Stimulated activated CD8-positive, alpha-beta memory T cell treated with anti-CD3 and anti-CD28 coated beads, Interleukin-12 subunit alpha, Interleukin-12 subunit beta, amount 100 ng/mL, for 4 hours (primary cell): ENCODE measurements around the gene TXNL4B.
A peak's percentile ranks its signal among the peaks of the same experiment; 100 is the strongest.
"Not testable (repeated sequence)": the region's sequence is repeated elsewhere in the genome, so short reads cannot be mapped to it uniquely, and the experiment has no call there.

Source experiments
- DNase-seq: peaks from one replicate; pipeline ENCODE4 v3.0.0-alpha.2; 2020; ENCODE audit warnings: low read depth

The TXNL4B gene

DNA sequence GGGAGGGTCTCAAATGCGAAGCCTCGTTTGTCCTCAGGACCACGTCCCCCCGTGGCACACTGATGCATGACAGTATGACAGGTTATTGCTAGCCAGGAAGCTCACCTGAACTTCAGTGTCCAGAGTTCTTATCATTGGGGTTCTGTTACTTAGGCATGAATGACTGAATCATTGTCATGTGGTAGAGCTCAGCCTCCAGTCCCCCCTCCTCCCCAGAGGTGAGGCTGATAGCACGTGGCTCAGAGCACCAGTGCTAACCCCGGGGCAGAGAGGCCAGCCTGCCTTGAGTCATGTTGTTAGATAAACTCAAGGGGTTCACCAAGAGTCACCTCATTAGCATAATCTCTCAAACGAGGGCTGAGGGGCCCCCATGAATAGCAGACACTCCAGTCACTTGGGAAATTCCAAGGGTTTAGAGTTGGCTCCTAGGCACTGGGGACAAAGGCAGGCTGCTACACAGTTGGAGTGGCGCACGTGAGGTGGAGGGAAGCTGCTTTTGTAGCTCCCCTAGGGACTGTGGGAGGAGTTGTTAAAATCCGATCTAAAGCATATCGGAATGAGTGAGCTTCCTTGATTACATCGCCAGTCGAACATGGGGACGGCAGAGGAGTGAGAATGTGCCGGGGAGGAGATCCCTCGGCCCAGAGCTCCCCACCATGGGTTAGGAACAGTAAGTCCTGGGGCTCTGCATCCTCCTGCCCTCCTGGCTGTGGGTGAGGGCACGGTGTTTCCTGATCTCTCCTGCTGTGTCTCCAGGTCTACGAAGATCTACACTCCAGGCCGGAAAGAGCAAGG lies 18.4 kb upstream of the TXNL4B start:
- no peak for DNase-seq

DNA sequence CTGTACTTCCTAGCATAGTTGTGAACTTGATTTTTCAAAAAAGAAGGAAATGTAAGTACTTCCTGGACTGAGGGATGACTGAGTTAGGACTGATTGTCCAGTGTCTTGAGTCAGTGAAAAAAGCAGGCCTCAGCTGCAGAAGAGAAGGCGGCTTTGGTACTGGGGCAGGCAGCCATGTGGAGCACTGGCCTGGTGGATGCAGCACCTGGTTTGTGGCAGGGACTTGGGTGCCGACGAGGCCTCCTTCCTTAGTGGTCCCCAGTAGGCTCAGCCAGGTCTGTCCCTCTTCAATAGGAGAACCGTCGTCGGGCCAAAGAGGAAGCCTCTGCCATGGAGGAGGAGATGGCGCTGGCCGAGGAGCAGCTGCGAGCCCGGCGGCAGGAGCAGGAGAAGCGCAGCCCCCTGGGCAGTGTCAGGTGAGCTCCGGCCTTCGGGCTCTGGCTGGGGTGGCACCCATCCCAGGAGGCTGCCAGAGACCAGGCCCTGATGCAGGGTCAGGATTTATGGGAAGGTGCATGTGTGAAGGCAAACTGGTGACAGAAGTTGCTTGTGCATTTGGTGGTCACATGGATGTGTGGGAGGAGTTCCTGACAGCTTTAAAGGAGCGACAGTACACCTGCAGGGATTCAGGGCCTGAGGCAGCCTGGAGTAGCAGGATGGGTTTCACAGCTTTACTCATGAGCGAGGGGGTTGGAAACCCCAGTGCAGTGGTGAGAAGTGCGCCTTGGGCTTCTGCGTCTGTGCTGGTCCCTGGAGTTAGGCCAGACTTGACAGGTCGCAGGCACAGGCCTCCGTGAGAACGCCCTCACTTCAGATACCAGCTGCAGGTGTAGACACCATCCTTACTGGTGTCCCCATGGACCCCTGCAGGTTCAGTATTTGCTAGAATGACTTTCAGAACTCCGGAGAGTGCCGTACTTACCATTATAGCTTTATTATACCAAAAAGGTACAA lies 17.5 kb upstream of the TXNL4B start:
- DNase-seq: no peak

DNA sequence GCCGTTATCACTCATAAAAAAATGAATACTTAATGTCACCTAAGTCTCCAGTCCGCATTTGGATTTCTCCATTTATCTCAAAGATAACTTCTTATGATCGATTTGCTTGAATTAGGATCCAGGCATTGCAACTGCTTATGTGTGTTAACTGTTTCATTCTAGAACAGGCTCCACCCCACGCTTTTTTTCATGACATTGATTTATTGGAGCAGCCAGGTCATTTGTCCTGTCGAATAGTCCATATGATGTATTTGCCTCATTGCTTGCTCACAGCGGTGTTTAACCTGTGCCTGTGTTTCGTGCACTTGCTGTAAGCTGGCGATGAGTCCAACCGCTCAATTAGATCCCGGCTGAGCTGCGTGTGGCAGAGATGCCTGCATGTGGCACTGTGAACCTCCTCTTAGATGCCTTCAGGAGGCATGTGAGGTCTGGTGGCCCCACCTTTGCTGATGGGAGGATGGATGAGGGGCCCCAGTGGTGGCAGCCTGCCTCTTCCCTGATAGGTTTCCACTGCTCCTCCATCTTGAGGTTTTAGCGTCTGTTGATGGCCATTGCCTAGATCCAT lies 16.6 kb upstream of the TXNL4B start:
- DNase-seq: no peak

DNA sequence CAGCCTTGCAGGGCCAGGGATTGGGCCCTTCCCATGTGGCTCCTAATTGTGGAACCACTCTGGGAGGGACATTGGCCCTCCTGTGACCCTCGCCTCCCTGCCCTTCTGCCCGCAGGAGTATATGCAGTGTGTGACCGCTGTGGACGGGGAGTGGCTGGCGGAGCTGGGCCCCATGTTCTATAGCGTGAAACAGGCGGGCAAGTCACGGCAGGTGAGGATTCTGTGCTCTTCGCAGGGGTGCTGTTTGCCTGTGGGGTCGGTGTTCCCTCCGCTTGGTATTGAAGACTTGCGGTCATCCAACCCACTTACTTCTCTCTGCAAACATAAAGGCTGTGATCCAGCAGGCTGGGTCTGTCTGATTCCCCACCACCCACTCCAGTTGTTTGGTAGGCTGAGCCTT lies 15.9 kb upstream of the TXNL4B start:
- DNase-seq: no peak

DNA sequence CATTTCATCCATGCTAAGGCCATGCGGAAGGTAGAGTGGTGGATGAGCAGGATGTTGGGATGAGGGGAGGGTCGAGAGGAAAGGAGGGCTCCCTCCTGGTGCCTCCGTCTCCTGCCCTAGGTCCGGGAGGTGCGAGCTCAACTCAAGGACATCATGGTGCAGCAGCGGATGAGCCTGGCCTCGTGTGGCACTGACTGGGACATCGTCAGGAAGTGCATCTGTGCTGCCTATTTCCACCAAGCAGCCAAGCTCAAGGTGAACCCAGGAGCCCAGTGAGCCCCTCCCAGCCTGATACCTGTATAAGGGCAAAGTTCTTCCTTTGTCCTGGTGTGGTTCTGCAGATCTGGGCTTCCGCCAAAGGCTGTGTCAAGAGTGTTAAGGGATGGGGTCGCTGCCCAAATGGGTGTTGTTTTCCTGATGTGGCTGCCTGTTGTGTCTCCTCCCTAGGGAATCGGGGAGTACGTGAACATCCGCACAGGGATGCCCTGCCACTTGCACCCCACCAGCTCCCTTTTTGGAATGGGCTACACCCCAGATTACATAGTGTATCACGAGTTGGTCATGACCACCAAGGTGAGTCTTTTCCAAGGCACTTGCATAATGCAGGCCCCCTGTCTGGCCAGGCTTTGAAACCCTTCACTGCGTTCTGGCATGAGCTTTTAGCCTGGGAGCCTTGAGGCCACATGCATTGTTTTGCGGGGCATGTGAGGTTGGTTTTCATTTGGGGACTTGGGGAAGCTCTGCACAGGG lies 15.1 kb upstream of the TXNL4B start:
- no peak for DNase-seq

DNA sequence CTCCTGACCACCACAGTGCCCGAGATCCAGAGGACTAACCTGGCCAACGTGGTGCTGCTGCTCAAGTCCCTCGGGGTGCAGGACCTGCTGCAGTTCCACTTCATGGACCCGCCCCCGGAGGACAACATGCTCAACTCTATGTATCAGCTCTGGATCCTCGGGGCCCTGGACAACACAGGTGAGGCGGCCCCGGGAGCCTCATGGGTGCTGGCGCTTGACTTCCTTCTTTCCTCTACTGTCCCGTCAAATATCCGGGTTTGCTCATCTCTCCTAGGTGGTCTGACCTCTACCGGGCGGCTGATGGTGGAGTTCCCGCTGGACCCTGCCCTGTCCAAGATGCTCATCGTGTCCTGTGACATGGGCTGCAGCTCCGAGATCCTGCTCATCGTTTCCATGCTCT lies 14.0 kb upstream of the TXNL4B start:
- DNase-seq: no peak

DNA sequence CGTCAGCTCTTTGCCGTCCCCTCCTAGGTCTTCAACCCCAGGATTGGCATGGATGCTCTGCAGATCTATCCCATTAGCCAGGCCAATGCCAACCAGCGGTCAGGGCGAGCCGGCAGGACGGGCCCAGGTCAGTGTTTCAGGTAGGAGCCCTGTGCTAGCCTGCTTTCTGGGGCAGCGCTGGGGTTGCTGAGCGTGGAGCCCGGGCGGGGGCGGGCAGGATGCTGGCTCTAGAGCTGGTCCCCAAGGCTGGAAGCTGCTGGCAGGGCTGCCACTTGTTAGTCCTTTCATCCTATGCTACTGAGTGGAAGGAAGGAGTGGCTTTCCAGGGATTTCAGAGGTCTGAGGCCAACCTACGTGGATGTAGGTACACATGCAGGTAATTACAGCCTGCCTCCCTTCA lies 12.6 kb upstream of the TXNL4B start:
- DNase-seq: no peak

DNA sequence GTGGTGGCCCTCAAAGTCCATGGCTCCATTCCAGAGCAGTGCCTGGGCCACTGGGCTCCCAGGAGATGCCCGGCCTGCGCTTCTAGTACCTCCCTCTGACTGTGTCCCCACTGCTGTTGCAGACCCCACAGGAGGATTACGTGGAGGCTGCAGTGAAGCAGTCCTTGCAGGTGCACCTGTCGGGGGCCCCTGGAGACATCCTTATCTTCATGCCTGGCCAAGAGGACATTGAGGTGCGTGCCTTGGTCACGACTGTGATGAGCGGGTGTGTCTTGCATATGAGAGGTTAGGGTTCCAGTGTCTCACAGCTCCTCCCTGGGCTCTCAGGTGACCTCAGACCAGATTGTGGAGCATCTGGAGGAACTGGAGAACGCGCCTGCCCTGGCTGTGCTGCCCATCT lies 11.5 kb upstream of the TXNL4B start:
- DNase-seq: no peak

DNA sequence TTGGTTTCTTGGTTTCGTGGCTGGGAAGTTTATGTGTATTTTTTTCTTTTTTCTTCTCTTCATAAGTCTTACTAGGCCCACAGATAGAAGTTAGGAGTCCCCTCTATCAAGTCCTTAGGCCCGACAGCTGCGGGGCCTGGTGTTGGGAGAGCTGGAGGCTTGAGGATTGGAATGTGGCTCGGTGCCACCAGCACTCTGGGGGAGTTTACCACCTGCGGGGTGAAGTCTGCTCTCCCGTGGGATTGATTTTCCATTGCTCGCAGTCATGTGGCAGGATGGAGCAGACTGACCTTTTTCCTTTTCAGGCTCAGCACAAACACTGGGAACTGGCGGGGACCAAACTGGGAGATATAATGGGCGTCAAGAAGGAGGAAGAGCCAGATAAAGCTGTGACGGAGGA lies 7.8 kb upstream of the TXNL4B start:
- DNase-seq: no peak

DNA sequence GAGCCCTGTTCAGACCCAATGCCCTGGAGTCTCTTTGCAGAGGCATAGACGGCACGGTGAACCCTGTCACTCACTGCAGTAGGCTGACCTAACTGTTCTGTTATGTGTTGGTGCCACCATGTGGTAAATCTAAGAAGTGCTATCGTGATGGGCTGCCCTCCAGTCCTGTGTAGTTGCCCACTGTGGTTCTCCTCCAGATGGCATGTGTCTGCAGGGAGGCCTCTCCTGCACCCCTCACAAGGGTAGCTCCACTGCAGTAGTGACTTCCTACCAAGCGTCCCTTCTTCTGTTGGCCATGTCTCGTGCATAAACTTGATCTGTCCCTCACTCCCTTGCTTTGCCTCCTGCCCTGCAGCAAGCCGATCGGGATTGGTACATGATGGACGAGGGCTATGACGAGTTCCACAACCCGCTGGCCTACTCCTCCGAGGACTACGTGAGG lies 6.0 kb upstream of the TXNL4B start:
- no peak for DNase-seq

DNA sequence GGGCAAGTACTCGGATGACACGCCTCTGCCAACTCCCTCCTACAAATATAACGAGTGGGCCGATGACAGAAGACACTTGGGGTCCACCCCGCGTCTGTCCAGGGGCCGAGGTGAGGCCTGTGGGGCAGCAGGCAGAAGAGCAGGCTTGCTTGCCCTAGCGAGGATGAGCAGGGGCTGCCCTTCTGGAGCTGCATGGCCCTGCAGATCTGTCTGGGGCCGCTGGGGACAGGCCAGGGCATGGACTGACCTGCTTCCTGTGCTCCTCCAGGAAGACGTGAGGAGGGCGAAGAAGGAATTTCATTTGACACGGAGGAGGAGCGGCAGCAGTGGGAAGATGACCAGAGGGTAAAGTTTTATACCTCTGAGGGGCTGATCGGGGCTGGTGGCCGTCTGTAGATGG lies 5.5 kb upstream of the TXNL4B start:
- no peak for DNase-seq

DNA sequence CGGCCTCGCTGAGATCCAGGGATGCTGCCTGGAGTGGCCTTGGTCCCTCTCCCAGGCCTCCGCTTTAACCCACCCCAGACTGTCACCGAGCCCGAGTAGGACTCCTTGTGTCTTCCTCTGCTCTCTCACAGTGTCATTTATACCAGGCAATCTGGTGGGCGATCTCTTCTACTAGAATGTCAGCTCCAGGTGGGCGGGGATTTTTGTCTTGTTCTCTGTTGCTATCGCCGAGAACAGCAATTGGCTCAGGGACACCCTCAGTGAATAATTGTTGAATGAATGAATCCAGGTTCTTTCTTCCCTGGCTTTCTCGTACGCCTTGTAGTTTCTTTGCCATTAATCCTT lies 818 bp upstream of the TXNL4B start:
- peak; percentile 26 for DNase-seq

DNA sequence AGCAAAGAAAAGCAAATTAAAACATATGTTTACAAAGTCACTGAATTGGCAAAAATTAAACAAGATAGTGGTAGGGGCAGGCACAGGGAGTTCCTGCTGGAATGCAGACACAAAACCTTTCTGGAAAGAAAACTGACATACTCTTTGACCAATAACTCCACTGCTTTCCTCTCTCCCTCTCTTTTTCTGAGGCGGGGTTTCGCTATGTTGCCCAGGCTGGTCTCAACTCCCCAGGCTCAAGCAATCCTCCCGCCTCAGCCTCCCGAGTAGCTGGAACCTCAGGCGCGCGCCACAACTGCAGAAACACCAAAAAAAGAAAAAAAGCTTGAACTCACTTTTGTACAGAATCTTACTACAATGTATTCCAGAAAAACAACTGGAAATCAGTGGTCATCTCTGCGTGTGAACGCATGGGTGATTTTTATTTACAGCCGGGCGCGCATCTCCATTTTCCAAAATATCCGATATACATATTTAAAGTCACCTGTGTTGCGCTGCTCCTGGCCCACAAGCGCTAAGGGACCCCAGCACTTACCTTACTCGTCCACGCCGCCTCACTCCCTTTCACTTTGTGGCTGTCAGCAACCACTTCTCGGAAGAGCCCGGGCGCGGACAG lies 480 bp downstream of the TXNL4B start:
- no peak for DNase-seq

DNA sequence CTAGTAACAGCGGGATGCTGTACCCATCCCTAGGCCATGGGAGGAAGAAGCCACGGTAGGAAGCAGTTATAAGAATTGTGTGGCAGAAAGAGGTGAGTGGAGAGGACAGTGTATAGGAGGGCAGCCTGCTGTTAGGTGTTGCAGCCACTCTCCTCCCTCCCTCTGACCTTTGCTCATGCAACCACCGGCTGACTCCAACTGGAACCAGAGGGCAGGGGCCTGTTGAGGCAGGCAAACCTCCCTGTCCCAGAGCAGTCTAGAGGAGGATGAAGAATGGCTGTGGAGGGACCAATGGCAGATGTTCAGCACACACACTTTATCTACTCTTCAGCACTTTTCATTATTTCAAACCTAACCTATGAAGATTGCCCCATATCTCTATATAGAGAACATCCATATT lies 2.2 kb downstream of the TXNL4B start:
- no peak for DNase-seq

DNA sequence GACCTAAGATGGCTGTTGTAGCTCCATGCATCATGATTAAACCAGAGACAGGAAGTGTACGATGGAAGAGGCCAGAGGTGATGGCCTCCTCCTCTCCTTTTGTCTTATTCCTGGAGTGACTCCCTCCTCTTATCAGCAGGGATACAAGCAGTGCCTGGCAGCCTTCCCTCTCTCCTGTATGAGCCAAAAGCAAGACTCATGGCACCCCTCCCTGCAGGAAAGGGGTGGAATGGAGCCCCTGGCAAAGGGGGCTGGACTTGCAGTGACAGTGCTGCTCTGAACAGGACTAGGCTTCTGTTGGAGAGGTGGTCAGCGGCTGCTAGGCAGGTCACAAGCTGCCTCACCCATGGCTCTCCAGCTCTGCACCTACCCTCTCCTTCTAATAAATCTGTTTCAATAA lies 8.4 kb downstream of the TXNL4B start:
- no peak for DNase-seq

DNA sequence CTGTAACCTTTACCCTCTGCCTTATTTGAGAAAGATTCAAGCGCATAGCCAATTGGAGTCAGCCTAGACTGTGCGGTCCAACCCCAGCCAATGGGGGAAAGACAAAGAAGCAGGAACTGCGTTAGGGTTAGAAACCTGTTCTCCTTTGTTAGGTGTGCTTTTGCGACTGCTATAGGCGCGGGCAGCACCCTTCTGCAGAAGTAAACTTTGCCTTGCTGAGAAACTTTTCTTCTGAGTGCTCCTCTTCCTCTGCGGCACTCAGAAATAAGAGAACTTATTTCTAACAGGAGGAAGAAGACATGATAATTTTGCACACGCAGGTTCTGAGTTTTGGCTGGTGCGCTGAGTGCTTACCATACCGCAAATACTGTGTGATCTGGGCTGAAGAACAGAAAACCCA lies 9.0 kb downstream of the TXNL4B start:
- no peak for DNase-seq

DNA sequence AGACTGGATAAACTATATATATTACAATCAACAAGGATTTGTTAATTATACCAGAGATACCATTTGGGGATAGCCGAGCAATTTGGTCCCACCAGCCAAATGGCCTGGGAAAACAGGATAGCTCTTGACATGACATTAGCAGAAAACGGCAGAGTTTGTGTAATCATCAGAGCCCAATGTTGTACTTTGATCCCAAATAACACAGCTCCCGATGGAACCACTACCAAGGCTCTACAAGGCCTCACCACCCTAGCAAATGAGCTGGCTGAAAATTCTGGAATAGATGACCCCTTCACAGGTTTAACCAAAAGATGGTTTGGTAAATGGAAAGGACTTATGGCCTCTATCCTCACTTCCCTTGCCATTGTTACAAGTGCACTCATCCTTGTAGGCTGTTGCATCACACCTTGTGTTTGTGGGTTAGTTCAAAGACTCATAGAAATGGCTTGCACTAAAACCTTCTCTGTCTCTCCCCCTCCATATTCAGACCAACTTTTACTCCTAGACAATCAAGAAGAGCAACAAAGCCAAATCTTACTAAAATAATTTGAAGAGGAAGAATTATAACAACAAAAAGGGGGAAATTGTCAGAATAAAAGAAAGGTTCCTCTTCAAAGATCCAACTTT lies 9.5 kb downstream of the TXNL4B start:
- no peak for DNase-seq

DNA sequence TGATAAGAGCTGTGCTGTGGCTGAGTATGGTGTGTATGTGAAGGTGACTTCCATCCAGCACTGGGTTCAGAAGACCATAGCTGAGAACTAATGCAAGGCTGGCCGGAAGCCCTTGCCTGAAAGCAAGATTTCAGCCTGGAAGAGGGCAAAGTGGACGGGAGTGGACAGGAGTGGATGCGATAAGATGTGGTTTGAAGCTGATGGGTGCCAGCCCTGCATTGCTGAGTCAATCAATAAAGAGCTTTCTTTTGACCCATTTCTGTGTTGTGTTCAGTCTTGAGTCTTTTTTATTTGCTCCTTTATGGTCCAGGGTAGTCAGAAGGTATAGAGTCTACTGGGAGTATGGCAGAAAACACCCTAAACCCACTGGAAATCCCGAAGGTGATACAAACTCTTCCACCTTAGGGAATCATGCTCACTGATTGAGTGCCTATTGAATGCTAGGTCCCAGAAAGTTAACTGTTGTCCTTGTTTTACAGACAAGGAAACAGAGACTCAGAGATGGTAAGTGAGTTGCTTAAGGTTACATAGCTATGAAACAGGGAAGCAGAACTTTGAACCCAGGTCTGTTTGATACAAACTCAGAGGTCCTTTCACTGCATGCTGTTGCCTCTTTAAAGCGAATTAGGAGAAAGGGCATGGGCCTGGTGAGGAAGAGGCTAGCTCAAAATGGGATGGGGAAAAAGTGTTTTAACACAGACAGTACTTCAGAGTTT lies 16.3 kb downstream of the TXNL4B start:
- not testable (repeated sequence) for DNase-seq

DNA sequence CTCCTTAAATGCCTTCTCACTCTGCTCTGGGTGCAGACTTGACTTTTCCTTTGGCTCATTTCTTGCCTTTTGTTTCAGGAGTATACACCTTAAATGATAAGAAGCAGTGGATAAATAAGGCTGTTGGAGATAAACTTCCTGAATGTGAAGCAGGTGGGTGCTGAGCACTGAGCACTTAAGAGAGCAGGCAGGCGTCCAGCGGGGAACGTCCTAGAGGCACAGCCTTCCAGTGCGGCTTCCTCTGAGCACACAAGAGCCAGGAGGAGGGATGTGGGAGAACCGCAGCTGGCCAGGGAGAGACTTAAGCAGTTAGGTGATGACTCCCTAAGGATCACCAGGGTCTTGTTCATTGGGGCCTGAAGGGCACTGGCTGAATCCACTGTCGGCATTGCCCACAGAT lies 18.4 kb downstream of the TXNL4B start:
- not testable (repeated sequence) for DNase-seq

DNA sequence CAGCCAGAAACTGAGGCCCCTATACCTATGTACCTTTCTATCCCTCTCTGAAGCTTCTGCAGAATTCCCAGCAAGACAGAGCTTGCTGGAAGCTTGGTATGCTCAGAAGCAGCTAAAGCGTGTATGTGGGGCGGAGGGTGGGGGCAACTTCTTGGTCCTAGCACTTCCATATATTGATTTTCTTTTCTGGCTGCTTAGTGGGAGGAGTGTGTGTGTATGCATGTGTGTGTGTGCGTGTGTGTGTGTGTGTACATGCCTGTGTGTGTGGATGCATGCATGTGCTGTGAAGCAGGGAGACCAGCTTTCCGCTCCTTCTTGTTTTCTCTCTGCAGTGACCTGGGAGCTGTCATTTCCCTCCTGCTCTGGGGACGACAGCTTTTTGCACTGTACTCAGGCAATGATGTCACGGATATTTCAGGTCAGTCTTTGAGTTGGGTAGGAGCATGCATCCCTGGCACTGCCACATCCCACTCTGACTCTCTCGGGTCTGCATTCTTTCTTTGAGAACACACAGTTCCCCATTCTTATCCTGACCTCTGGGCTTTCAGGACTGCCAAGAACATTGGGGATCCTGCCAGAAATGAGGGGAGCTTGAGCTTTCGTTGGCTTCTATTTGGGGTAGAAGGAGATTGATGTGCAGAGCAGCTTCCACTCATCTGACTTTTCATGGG lies 19.7 kb downstream of the TXNL4B start:
- no peak for DNase-seq
